Natural killer cell (primary cell): ENCODE results near the gene LRRC10B. TPM values are rescaled to one million over a fixed set of nuclear protein-coding genes. Genes with fewer than 3 reads are reported as not detected.

Experiments used
- ATAC-seq, 3 donors: fragments of 150-1000 bp in 2 of 3; fragments of 200-7000 bp in 1 of 3; cut with Tn5 transposase; 1 replicate in 1 of 3; 2 replicates in 2 of 3; pipeline ENCODE4 v1.10.0; 2021; ENCODE audit warnings: mild to moderate bottlenecking in 2 of 3, moderate library complexity in 2 of 3
- DNase-seq, 2 donors: peaks; one replicate each; pipeline versions ENCODE4 v3.0.0 to v3.0.0-alpha.2; 2013 to 2021; ENCODE audit warnings: mixed read lengths in 1 of 2
- H3K27ac ChIP-seq: one replicate; pipeline ENCODE4 v1.5.1; 2013; ENCODE audit warnings: mild to moderate bottlenecking, low read length
- H3K27me3 ChIP-seq: one replicate; pipeline ENCODE4 v1.6.1; 2013; ENCODE audit warnings: low read length; ENCODE audit not compliant: control insufficient read depth, insufficient read depth
- H3K36me3 ChIP-seq: one replicate; pipeline ENCODE4 v1.6.1; 2013; ENCODE audit warnings: low read length; ENCODE audit not compliant: control insufficient read depth, insufficient read depth
- H3K4me1 ChIP-seq: one replicate; pipeline ENCODE4 v1.6.1; 2013; ENCODE audit warnings: low read length; ENCODE audit not compliant: control insufficient read depth, insufficient read depth
- H3K4me3 ChIP-seq: one replicate; pipeline ENCODE4 v1.5.1; 2013; ENCODE audit warnings: low read length
- H3K9me3 ChIP-seq: one replicate; pipeline ENCODE4 v1.6.1; 2013; ENCODE audit warnings: low read length; ENCODE audit not compliant: control insufficient read depth, insufficient read depth
- H3K27ac Mint-ChIP-seq, 2 donors: one replicate each; pipeline ENCODE4 v1.8.0; 2022; ENCODE audit warnings: mild to moderate bottlenecking in 2 of 2, mixed read lengths in 2 of 2, moderate library complexity in 1 of 2
- H3K27me3 Mint-ChIP-seq, 2 donors: one replicate each; pipeline ENCODE4 v1.8.0; 2022; ENCODE audit warnings: low read depth in 2 of 2, mixed read lengths in 2 of 2
- H3K36me3 Mint-ChIP-seq: one replicate; pipeline ENCODE4 v1.8.0; 2022; ENCODE audit warnings: mixed read lengths
- H3K4me1 Mint-ChIP-seq, 2 donors: one replicate each; pipeline ENCODE4 v1.8.0; 2022; ENCODE audit warnings: mixed read lengths in 2 of 2
- H3K4me3 Mint-ChIP-seq: one replicate; pipeline ENCODE4 v1.8.0; 2022; ENCODE audit warnings: mild to moderate bottlenecking, moderate library complexity, mixed read lengths
- H3K9me3 Mint-ChIP-seq, 2 donors: one replicate each; pipeline ENCODE4 v1.8.0; 2022; ENCODE audit warnings: mixed read lengths in 2 of 2
- WGBS: methylation state at CpG from one replicate; pipeline ENCODE4 v1.1.7; 2013; ENCODE audit warnings: missing lambda C conversion rate; ENCODE audit not compliant: insufficient coverage; 5-methylcytosine and 5-hydroxymethylcytosine counted together
- intact Hi-C: fragments of 100-400 bp; cut with micrococcal nuclease; formaldehyde crosslinking; loops from one replicate; pipeline ENCODE4 v1.14.2; 2022
- total RNA-seq, 4 donors: library from RNA; stranded (reverse); fragments of 120-200 nt in 1 of 4; gene quantifications; one replicate each; pipeline versions ENCODE4 v1.2.3 to v1.2.4, GENCODE V29; 2013 to 2022
- TF ChIP-seq, protein P1 (sequence below): fragments of 200-600 bp; IDR thresholded peaks from one replicate; pipeline ENCODE4 v1.8.0; 2022; ENCODE audit warnings: antibody characterized with exemption

Gene LRRC10B
- total RNA-seq, 3 donors from 2014 or later (not counting 1 experiment from before 2014, with no cell fraction given): not detected

DNA sequence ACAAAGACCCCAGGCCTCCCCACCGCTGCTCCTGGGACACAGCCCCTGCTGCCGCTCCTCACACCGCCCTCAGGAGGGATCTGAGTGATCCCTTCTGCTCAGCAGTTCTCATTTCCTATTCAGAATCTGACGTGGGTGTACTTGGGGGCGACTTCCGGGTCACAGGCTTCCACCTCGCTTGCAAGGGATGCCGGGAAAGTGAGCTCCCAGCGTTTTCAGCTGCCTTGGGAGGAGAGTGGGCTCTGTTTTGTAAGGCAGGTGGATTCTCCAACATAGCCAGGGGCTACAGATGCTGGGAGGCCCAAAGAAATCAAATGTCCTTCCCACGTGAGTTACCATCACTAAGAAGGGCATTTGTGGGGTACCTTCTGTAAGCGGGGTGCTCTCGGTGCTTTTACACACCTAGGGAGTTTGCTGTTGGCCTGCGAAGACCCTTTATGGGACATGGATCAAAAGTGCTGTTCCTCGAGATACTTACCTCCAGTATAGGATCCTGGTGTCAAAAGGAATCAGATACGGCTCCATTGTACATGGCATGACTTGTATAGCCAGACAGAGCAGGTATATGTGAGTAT, 9.7 kb upstream of the LRRC10B start:
- H3K9me3 Mint-ChIP-seq: no peaks in the 10 kb centered on the region
- no peaks in the 10 kb centered on the region for H3K36me3 Mint-ChIP-seq

DNA sequence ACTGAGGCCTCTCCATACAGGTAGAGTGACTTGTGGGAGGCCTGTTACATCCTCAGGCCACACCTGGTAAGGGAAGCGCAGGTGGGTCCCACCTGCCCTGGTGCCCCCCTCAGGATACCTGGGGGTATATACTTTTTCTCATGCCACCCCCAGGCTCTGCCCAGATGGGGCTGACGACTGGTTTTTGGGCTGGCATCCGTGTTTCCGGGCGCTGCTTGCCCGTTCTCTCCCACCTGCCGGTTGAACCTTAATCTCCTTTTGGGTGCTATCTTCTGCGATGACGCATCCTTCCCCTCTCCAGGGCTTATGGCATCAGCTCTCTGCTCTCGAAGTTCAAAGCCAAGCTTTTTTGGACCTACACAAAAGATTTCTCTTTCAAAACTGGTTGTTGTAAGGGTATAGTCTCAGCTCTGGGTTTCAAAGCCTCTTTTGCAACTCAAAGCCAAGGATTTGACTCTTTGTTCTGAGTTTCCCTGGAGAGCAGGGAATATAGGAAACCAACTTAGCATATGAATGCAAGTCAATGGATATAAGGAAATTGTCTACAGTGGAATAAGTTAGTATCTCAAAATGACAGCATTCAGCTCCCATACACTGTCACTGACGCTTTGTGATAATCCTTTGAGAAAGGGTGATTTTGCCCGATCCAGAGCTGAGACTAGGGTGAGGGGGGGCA, 8.6 kb upstream of the LRRC10B start:
- no peak for ATAC-seq
- no peaks in the 10 kb centered on the region for H3K4me1 ChIP-seq
- TF ChIP-seq, protein P1, sequence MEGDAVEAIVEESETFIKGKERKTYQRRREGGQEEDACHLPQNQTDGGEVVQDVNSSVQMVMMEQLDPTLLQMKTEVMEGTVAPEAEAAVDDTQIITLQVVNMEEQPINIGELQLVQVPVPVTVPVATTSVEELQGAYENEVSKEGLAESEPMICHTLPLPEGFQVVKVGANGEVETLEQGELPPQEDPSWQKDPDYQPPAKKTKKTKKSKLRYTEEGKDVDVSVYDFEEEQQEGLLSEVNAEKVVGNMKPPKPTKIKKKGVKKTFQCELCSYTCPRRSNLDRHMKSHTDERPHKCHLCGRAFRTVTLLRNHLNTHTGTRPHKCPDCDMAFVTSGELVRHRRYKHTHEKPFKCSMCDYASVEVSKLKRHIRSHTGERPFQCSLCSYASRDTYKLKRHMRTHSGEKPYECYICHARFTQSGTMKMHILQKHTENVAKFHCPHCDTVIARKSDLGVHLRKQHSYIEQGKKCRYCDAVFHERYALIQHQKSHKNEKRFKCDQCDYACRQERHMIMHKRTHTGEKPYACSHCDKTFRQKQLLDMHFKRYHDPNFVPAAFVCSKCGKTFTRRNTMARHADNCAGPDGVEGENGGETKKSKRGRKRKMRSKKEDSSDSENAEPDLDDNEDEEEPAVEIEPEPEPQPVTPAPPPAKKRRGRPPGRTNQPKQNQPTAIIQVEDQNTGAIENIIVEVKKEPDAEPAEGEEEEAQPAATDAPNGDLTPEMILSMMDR: no peak
- no peak overlapping the region for H3K4me3 ChIP-seq
- no peak overlapping the region for H3K27ac ChIP-seq
- no peaks in the 10 kb centered on the region for H3K9me3 ChIP-seq
- DNase-seq: no peak
- H3K27me3 Mint-ChIP-seq: peaks cover 0 to 3% of the 10 kb centered on the region in 2 donors
- H3K4me1 Mint-ChIP-seq: no peaks in the 10 kb centered on the region
- 79% methylated on average over 10 of the region's 12 CpGs for WGBS
- H3K27me3 ChIP-seq: no peaks in the 10 kb centered on the region
- no peaks in the 10 kb centered on the region for H3K36me3 ChIP-seq
- H3K9me3 Mint-ChIP-seq: no peaks in the 10 kb centered on the region
- no peak overlapping the region for H3K27ac Mint-ChIP-seq
- no peak overlapping the region for H3K4me3 Mint-ChIP-seq
- intact Hi-C loops: no loop called here
- H3K36me3 Mint-ChIP-seq: no peaks in the 10 kb centered on the region

More for the DNA sequence above, 9.7 kb upstream of the LRRC10B start:
- Histone ChIP-seq H3K9me3 (no peaks in the 10 kb centered on the region), H3K36me3 (no peaks in the 10 kb centered on the region), H3K27ac (no peak overlapping the region), H3K27me3 (no peaks in the 10 kb centered on the region), H3K4me1 (no peaks in the 10 kb centered on the region), H3K4me3 (no peak overlapping the region)
- DNase-seq (no peak), ATAC-seq (no peak)
- TF ChIP-seq, protein P1: no peak
- no peak overlapping the region for H3K4me3 Mint-ChIP-seq
- H3K4me1 Mint-ChIP-seq: no peaks in the 10 kb centered on the region
- intact Hi-C loops: no loop called here
- no peak overlapping the region for H3K27ac Mint-ChIP-seq
- peaks cover 0 to under 1% of the 10 kb centered on the region in 2 donors for H3K27me3 Mint-ChIP-seq
- 86% methylated on average over 15 of the region's 15 CpGs for WGBS

DNA sequence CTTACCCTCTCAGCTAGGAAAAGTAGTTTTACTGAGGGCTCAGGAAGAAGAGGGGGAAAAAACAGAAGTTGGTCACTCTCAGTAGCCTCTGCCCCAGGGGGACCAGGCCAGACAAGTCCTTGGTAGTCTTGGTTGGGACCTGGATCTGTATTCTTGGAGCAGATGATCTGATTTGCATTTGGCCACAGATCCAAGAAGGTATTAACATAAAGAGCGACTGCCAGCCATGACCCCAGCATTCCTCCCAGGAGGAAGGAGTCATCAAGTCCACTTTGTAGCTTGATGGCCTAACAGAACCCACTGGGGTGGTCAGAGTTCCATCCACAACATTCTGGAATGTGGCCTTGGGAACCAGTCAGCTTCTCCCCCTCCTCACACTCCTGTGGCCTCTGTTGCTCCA, 6.0 kb upstream of the LRRC10B start:
- WGBS: 94% methylated on average over 1 of the region's 1 CpG
- Mint-ChIP-seq H3K36me3 (no peaks in the 10 kb centered on the region), H3K27ac (no peak overlapping the region), H3K4me1 (no peaks in the 10 kb centered on the region), H3K27me3 (peaks cover 11 to 17% of the 10 kb centered on the region in 2 donors), H3K9me3 (no peaks in the 10 kb centered on the region), H3K4me3 (no peak overlapping the region)
- no peaks in the 10 kb centered on the region for H3K4me1 ChIP-seq
- H3K9me3 ChIP-seq: no peaks in the 10 kb centered on the region
- no peak for ATAC-seq
- peaks cover 3% of the 10 kb centered on the region for H3K27me3 ChIP-seq
- H3K4me3 ChIP-seq: no peak overlapping the region
- H3K27ac ChIP-seq: no peak overlapping the region
- DNase-seq: no peak
- intact Hi-C loops: no loop called here
- H3K36me3 ChIP-seq: no peaks in the 10 kb centered on the region
- TF ChIP-seq, protein P1: no peak
